H1 (cell line): ENCODE measurements around the gene ELL2. TPM values are rescaled to one million over a fixed set of nuclear protein-coding genes. Genes with fewer than 3 reads are reported as not detected.

Source experiments
- CTCF ChIA-PET: fragments of 300-600 bp; sonication (Branson Sonifier 250); formaldehyde crosslinking; loops from one replicate; lab custom pipeline; 2021; ENCODE audit not compliant: partially characterized antibody; lab: Charles Lee
- POLR2A ChIA-PET: fragments of 300-600 bp; sonication (Branson Sonifier 250); formaldehyde crosslinking; loops from one replicate; lab custom pipeline; 2021; ENCODE audit warnings: inconsistent platforms; ENCODE audit not compliant: partially characterized antibody; lab: Charles Lee
- DNase-seq, 2 experiments: peaks; one replicate each; pipeline versions ENCODE4 v3.0.0 to v3.0.0-alpha.2; 2010 to 2022; ENCODE audit warnings: low spot score in 2 of 2, low read depth in 1 of 2, mixed read lengths in 1 of 2
- FAIRE-seq: peaks from 2 replicates; lab custom pipeline; 2011; peaks lifted over from hg19 to GRCh38; lab: Jason Lieb, UNC
- H2AFZ ChIP-seq: 2 replicates; pipeline ENCODE4 v1.8.1; 2012; ENCODE audit warnings: low read length, inconsistent platforms
- H2AK5ac ChIP-seq: 2 replicates; pipeline ENCODE4 v1.6.1; 2013; ENCODE audit warnings: low read depth, low read length
- H2BK120ac ChIP-seq: replicated peaks from 2 replicates; pipeline ENCODE3; 2013; ENCODE audit warnings: low read depth, low read length, inconsistent platforms
- H2BK12ac ChIP-seq: 2 replicates; pipeline ENCODE4 v1.6.1; 2013; ENCODE audit warnings: low read depth, low read length
- H2BK15ac ChIP-seq: 2 replicates; pipeline ENCODE4 v1.6.1; 2013; ENCODE audit warnings: low read length
- H2BK20ac ChIP-seq: 2 replicates; pipeline ENCODE4 v1.6.1; 2013; ENCODE audit warnings: low read length
- H2BK5ac ChIP-seq: 2 replicates; pipeline ENCODE4 v1.6.1; 2013; ENCODE audit warnings: low read depth, low read length
- H3K14ac ChIP-seq: 2 replicates; pipeline ENCODE4 v1.6.1; 2013; ENCODE audit warnings: inconsistent platforms; ENCODE audit not compliant: insufficient read length
- H3K18ac ChIP-seq: 2 replicates; pipeline ENCODE4 v1.6.1; 2013; ENCODE audit warnings: low read length; ENCODE audit errors: extremely low read depth
- H3K23ac ChIP-seq: 2 replicates; pipeline ENCODE4 v1.6.1; 2013; ENCODE audit warnings: inconsistent platforms; ENCODE audit not compliant: insufficient read length
- H3K23me2 ChIP-seq: 2 replicates; pipeline ENCODE4 v1.6.1; 2013; ENCODE audit warnings: low read depth, low read length
- H3K27ac ChIP-seq: 2 replicates; pipeline ENCODE4 v1.6.1; 2011; ENCODE audit warnings: low read depth, low read length, inconsistent platforms
- H3K27me3 ChIP-seq, 4 experiments: replicated peaks in 1 of 4; 1 replicate in 1 of 4; 2 replicates in 3 of 4; pipeline versions ENCODE4 v1.6.1 to v1.8.1; 2011 to 2013; ENCODE audit warnings: low read length in 3 of 4, mild to moderate bottlenecking in 3 of 4, inconsistent platforms in 2 of 4, mixed read lengths in 2 of 4, moderate library complexity in 1 of 4; ENCODE audit not compliant: control insufficient read depth in 3 of 4, insufficient read depth in 3 of 4; ENCODE audit errors: extremely low read depth in 1 of 4
- H3K36me3 ChIP-seq, 4 experiments: 2 replicates each; pipeline versions ENCODE4 v1.6.1 to v1.8.1; 2011 to 2013; ENCODE audit warnings: mild to moderate bottlenecking in 4 of 4, low read length in 3 of 4, moderate library complexity in 2 of 4, control low read depth in 1 of 4, inconsistent platforms in 1 of 4; ENCODE audit not compliant: insufficient read depth in 4 of 4, control insufficient read depth in 2 of 4
- H3K4ac ChIP-seq: replicated peaks from 2 replicates; pipeline ENCODE3; 2013; ENCODE audit warnings: low read length, low read depth, mixed read lengths, inconsistent platforms; ENCODE audit not compliant: insufficient read length
- H3K4me1 ChIP-seq, 4 experiments: replicated peaks in 1 of 4; 1 replicate in 1 of 4; 2 replicates in 3 of 4; pipeline versions ENCODE4 v1.6.1 to v1.8.1; 2011 to 2013; ENCODE audit warnings: low read length in 3 of 4, inconsistent platforms in 2 of 4, mixed read lengths in 1 of 4; ENCODE audit not compliant: insufficient read depth in 4 of 4, control insufficient read depth in 3 of 4
- H3K4me2 ChIP-seq, 2 experiments: 2 replicates each; pipeline versions ENCODE4 v1.6.1 to v1.8.1; 2011 to 2013; ENCODE audit warnings: low read depth in 2 of 2, low read length in 2 of 2, control low read depth in 1 of 2, inconsistent platforms in 1 of 2, mild to moderate bottlenecking in 1 of 2; ENCODE audit not compliant: insufficient read depth in 1 of 2
- H3K4me3 ChIP-seq, 4 experiments: fragments of 200-600, 300-600 bp in 1 of 4; sonication (generic), shearing (Covaris generic), sonication (Bioruptor Twin) in 1 of 4; 2 replicates each; pipeline versions ENCODE4 v1.5.1 to v1.8.1; 2011 to 2016; ENCODE audit warnings: low read length in 4 of 4, low read depth in 3 of 4, control low read depth in 2 of 4, inconsistent platforms in 2 of 4, mild to moderate bottlenecking in 2 of 4, mixed read lengths in 1 of 4, moderate library complexity in 1 of 4; ENCODE audit not compliant: insufficient read depth in 2 of 4; ENCODE audit errors: extremely low read depth in 1 of 4
- H3K56ac ChIP-seq: replicated peaks from 2 replicates; pipeline ENCODE3; 2013; ENCODE audit warnings: low read depth, mild to moderate bottlenecking, mixed read lengths, low read length, inconsistent platforms; ENCODE audit not compliant: insufficient read length
- H3K79me1 ChIP-seq: 2 replicates; pipeline ENCODE4 v1.6.1; 2013; ENCODE audit warnings: low read depth, low read length, control low read depth
- H3K79me2 ChIP-seq, 2 experiments: 2 replicates each; pipeline versions ENCODE4 v1.6.1 to v1.8.1; 2012 to 2013; ENCODE audit warnings: low read length in 2 of 2, mild to moderate bottlenecking in 2 of 2, inconsistent platforms in 1 of 2; ENCODE audit not compliant: insufficient read depth in 2 of 2, control insufficient read depth in 1 of 2
- H3K9ac ChIP-seq, 4 experiments: replicated peaks in 1 of 4; 1 replicate in 1 of 4; 2 replicates in 3 of 4; pipeline versions ENCODE4 v1.6.1 to v1.8.1; 2011 to 2013; ENCODE audit warnings: low read depth in 3 of 4, low read length in 3 of 4, control low read depth in 2 of 4, mild to moderate bottlenecking in 2 of 4, moderate library complexity in 2 of 4, inconsistent platforms in 1 of 4; ENCODE audit errors: extremely low read depth in 1 of 4
- H3K9me3 ChIP-seq, 2 experiments: 2 replicates each; pipeline versions ENCODE4 v1.6.1 to v1.8.1; 2012 to 2013; ENCODE audit warnings: mild to moderate bottlenecking in 2 of 2, moderate library complexity in 2 of 2, control low read depth in 1 of 2, inconsistent platforms in 1 of 2, low read depth in 1 of 2, low read length in 1 of 2, mixed read lengths in 1 of 2; ENCODE audit not compliant: insufficient read depth in 2 of 2
- H4K20me1 ChIP-seq, 2 experiments: replicated peaks in 1 of 2; 2 replicates each; pipeline versions ENCODE3 to v1.8.1; 2011 to 2013; ENCODE audit warnings: inconsistent platforms in 2 of 2, low read length in 2 of 2, mild to moderate bottlenecking in 1 of 2; ENCODE audit not compliant: insufficient read depth in 2 of 2, control insufficient read depth in 1 of 2
- H4K5ac ChIP-seq: 2 replicates; pipeline ENCODE4 v1.6.1; 2013; ENCODE audit warnings: low read length, low read depth, mixed read lengths, inconsistent platforms; ENCODE audit not compliant: insufficient read length
- H4K8ac ChIP-seq: 2 replicates; pipeline ENCODE4 v1.8.0; 2013; ENCODE audit warnings: mild to moderate bottlenecking, moderate library complexity, low read length, inconsistent platforms; ENCODE audit not compliant: insufficient read depth; ENCODE audit errors: extremely low read depth
- H4K91ac ChIP-seq: replicated peaks from 2 replicates; pipeline ENCODE3; 2013; ENCODE audit warnings: low read length, mixed read lengths, inconsistent platforms; ENCODE audit not compliant: insufficient read length
- HDAC6 ChIP-seq: IDR thresholded peaks from one replicate; pipeline ENCODE4 v1.7.1; 2012; ENCODE audit warnings: low read depth, mild to moderate bottlenecking, inconsistent platforms, low read length, moderate library complexity
- WGBS, 2 experiments: shearing (Covaris generic) in 1 of 2; methylation state at CpG; one replicate each; pipeline versions ENCODE4 v1.1.6 to v1.1.7; 2013 to 2015; ENCODE audit warnings: low lambda C conversion rate in 2 of 2, mixed read lengths in 2 of 2, inconsistent platforms in 1 of 2, low coverage in 1 of 2, missing lambda C conversion rate in 1 of 2; ENCODE audit not compliant: insufficient replicate concordance in 2 of 2, insufficient coverage in 1 of 2, insufficient read length in 1 of 2; ENCODE audit errors: extremely low coverage in 1 of 2, missing lambda C conversion rate in 1 of 2; 5-methylcytosine and 5-hydroxymethylcytosine counted together
- polyA plus RNA-seq, 7 experiments: library from polyadenylated mRNA; depleted of rRNA in 3 of 7; stranded (reverse) in 5 of 7; unstranded in 2 of 7; fragments of >200 nt in 5 of 7; fragments of 200-250 nt in 2 of 7; gene quantifications; 1 replicate in 5 of 7; 2 replicates in 1 of 7; 4 replicates in 1 of 7; pipeline versions ENCODE4 v1.2.1 to v1.2.3, GENCODE V29; 2011 to 2013; ENCODE audit warnings: missing spikeins in 2 of 7, mixed read lengths in 2 of 7
- total RNA-seq: library from RNA; stranded (reverse); fragmentation: NEBNext Ultra II Directional; extraction: Animal tissue kit (Norgen Biotek cat#: 25700); gene quantifications from 2 replicates; pipeline ENCODE4 v1.2.1, GENCODE V29; 2021

The ELL2 gene
- total and polyA plus RNA-seq, 2 of the 8 experiments (the other 6 are each of a cell fraction or from before 2014, with no cell fraction given) = 6.3 to 29.4 TPM

DNA sequence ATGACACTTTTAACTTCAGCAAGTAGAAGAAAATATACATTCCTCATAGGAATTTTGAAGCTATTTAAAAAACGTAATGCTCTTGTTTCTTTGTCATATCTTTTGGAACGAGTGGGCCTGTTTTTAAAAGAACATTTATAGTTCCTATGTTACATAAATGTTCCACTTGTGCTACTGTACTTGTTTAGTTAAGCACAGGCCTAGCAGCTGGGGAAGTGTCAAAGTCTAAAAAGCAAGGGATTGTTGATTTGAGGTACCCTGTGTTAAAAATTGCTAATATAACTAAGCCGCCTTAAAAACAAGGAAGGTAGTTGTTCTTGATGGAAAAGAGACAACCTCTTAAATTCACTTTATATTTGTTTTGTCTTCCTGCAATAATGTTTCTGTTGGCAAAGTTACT lies 27.2 kb upstream of the ELL2 start:
- no peak overlapping the region for H2BK12ac ChIP-seq
- H3K4me1 ChIP-seq = no peaks in the 10 kb centered on the region
- H3K14ac ChIP-seq = no peak overlapping the region
- H4K5ac ChIP-seq = no peak overlapping the region
- H2AK5ac ChIP-seq = no peak overlapping the region
- H2BK20ac ChIP-seq = no peak overlapping the region
- H2AFZ ChIP-seq = no peak overlapping the region
- H3K9ac ChIP-seq = no peak overlapping the region
- no peak overlapping the region for H2BK120ac ChIP-seq
- H3K27me3 ChIP-seq = no peaks in the 10 kb centered on the region
- no peak overlapping the region for H3K18ac ChIP-seq
- no peak overlapping the region for H3K27ac ChIP-seq
- H4K20me1 ChIP-seq = no peaks in the 10 kb centered on the region
- H3K9me3 ChIP-seq = no peaks in the 10 kb centered on the region
- H4K91ac ChIP-seq = no peak overlapping the region
- no peak overlapping the region for H3K4ac ChIP-seq
- H3K79me1 ChIP-seq = no peaks in the 10 kb centered on the region
- H4K8ac ChIP-seq = no peak overlapping the region
- no peaks in the 10 kb centered on the region for H3K36me3 ChIP-seq
- WGBS, 2 experiments = 93% methylated on average over 3 of the region's 3 CpGs; no CpG with 5 or more reads in 1 of the 2 experiments
- FAIRE-seq (no peak), DNase-seq (no peak)
- no peak overlapping the region for H3K56ac ChIP-seq
- H2BK5ac ChIP-seq = no peak overlapping the region
- no peak overlapping the region for H3K4me3 ChIP-seq
- H2BK15ac ChIP-seq = no peak overlapping the region
- CTCF ChIA-PET = interaction anchor here (0.9 to 1.3 kb wide), 2 partner anchors 26 to 356 kb away, joined by 3 to 4 read pairs; no protein-coding TSS in a partner anchor
- H3K23ac ChIP-seq = no peak overlapping the region
- POLR2A ChIA-PET = interaction anchor here (1.8 kb wide), 1 partner anchor 27 kb away, joined by 4 read pairs; the partner anchor contains the start of gene ELL2
- no peaks in the 10 kb centered on the region for H3K23me2 ChIP-seq
- no peaks in the 10 kb centered on the region for H3K79me2 ChIP-seq
- no peak overlapping the region for H3K4me2 ChIP-seq
- no peak for TF ChIP-seq HDAC6
